GM21723 (cell line): ENCODE results near the gene SGPP1.
"Not testable (repeated sequence)": the region's sequence is repeated elsewhere in the genome, so short reads cannot be mapped to it uniquely, and the experiment has no call there.

Experiments
- ATAC-seq: cut with Tn5 transposase; IDR thresholded peaks from one replicate; pipeline ENCODE4 v1.9.1; 2021; ENCODE audit warnings: mild to moderate bottlenecking, moderate library complexity; ENCODE audit not compliant: unreplicated experiment

Gene SGPP1

GRCh38 chr14:63726499-63726898 is 1.4 kb downstream of the SGPP1 start:
- no peak for ATAC-seq

GRCh38 chr14:63725786-63726460 is 1.9 kb downstream of the SGPP1 start:
- no peak for ATAC-seq

GRCh38 chr14:63717702-63718101 is 10.2 kb downstream of the SGPP1 start:
- no peak for ATAC-seq

DNA sequence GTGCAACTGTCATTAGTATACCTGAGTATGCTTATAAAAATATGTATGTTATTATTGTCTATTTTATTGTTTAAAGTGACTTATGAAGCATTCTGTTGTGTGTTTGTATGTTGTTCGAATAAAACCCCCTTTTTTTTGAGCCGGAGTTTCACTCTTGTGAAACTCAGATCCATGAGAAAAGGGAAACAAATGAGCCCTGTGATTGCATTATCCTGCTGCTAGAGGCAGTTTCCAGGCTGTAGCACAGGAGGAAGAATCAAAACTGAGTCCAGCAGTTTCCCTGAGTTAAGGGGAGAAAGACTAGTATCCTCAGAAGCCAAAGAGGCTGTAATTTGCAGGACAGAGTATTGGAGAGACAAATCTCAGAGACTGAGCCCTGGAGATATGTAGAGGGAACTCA is 12.5 kb downstream of the SGPP1 start:
- no peak for ATAC-seq

DNA sequence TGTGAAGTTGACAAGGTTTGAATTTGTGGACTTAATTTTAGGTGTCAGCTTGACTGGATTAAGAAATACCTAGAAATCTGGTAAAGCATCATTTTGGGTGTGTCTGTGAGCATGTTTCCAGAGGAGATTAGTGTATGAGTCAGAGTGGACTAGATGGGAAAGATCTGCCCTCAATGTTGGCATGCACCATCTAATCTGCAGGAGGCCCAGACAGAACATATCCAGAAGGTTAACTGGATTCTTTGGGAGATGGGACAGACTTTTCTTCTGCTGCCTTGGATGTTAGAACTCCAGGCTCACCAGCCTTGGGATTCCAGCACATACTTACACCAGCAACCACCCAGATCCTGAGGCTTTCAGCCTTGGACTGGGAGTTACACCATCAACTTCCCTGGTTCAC is 14.1 kb downstream of the SGPP1 start:
- ATAC-seq: no peak

- no peak for ATAC-seq
Measured at GRCh38 chr14:63713058-63713457, 14.8 kb downstream of the SGPP1 start.

GRCh38 chr14:63712123-63712522 is 15.7 kb downstream of the SGPP1 start:
- no peak for ATAC-seq

- no peak for ATAC-seq
Measured at GRCh38 chr14:63710497-63710896, 17.4 kb downstream of the SGPP1 start.

- ATAC-seq: no peak
Measured at GRCh38 chr14:63709589-63709988, 18.3 kb downstream of the SGPP1 start.

DNA sequence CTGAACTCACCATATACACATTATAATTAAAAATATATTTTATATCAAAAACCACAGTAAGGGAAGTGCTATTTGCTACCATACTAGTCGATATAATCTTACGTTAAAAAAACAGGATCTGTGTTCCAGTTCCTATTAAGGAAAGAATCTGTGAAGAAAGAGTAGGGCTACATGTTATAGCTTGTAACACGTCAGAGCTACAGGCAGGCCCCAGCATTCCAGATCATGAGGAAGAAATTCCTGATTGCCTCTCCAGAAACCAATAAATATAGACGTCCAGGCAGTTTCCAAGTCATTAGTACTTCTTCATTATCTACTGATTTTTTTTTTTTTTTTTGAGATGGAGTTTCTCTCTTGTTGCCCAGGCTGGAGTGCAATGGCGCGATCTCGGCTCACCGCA is 20.6 kb downstream of the SGPP1 start:
- ATAC-seq: no peak

GRCh38 chr14:63705561-63706070 is 22.2 kb downstream of the SGPP1 start:
- ATAC-seq: peak; percentile 58

GRCh38 chr14:63702530-63702929 is 25.3 kb downstream of the SGPP1 start:
- not testable (repeated sequence) for ATAC-seq

DNA sequence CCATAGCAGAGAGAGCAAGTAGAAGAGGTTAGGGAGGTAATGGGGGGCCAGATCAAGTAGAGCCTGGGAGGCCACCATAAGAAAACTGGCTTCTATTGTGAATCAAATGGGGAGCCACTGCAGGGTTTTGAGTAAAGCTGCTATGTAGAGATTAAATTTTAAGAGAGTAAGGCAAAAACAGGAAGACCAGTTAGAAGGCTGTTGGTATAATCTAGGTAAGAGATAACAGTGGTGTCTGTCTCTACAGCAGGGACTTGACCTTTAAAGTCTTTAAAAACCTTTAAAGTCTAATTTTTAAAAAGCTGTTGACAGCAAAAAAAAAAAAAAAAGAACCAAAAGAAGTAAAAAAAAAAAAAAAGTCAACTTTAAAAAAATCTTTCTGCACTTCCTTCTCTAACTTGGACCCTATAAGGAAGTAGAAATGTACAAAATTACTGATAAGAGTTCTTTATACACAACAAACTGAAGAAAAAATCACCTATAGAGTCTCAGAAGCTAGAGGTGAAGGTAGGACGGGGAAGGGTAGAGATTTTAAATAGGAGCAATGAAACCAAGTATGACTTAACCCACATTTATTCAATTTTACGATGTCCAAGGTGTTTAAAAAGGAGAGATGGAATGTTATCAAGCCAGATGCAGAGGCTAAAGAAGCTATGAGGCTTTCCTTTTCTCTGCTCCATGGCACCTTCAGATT is 26.1 kb downstream of the SGPP1 start:
- no peak for ATAC-seq

DNA sequence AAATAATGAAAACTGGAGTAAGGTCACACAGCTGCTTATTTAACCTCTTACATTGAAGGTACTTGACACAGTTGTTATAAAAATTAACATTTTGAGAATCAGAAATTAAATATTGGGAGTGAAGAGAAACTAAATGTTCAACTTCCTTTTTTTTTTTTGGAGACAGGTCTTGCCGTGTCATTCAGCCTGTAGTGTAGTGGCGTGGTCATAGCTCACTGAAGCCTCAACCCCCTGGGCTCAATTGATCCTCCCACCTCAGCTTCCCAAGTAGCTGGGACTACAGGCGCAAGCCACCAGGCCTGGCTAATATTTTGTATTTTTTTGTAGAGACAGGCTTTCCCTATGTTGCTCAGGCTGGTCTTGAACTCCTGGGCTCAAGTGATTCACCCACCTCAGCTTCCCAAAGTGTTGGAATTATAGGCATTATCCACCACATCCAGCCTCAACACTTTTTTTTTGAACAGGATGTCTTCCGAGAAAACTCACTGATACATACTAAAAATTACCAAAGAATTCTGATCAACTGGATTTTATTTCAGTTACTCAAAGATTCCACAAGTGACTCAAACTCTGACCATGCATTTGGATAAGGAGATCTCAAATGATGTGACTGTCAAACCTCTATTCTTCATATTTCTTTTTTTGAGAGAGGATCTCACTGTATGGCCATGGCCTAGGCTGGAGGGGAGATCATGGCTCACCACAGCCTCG is 35.4 kb downstream of the SGPP1 start:
- ATAC-seq: no peak

GRCh38 chr14:63689132-63689531 is 38.7 kb downstream of the SGPP1 start:
- no peak for ATAC-seq

GRCh38 chr14:63686926-63687325 is 40.9 kb downstream of the SGPP1 start:
- no peak for ATAC-seq

DNA sequence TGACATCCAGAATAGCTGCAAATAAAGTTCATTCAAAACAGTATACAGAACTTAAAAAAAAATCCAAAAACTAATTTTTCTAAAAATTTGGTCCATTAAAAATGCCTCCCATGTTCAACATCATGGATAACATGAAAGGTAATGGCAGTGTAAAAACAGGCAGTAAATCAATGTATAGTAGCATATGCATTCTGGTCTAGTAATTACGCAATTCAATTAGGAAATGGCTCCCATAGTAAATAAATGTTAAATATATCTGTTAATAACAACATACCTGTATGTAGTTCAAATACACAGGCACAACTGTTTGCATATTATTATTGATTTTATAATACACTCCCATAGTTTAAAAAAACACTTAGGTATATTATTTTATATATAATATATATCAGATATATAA is 42.5 kb downstream of the SGPP1 start:
- ATAC-seq: no peak

GRCh38 chr14:63682727-63683593 is 44.9 kb downstream of the SGPP1 start:
- no peak for ATAC-seq

DNA sequence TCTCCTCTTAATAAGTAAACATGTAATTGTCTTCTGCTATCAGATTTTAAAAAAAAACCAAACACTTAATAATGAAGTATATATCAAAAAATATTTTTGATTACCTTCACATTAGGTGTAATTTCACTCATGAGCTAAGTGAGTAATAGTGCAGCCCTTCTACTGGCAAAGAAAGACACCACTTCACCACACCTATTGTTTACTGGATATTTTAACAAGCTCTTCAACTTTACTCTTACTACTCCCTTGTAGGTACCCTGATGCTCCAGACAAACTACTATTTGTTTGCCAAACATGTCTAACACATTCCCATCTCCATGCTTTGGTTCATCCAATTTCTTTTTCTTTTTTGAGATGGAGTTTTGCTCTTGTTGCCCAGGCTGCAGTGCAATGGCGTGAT is 49.3 kb downstream of the SGPP1 start:
- no peak for ATAC-seq

- no peak for ATAC-seq
Measured at GRCh38 chr14:63677891-63678379, 49.9 kb downstream of the SGPP1 start.

- ATAC-seq: no peak
Measured at GRCh38 chr14:63676615-63677014, 51.2 kb downstream of the SGPP1 start.
